ENCODE results near the gene MRPL58. TPM values are rescaled to one million over a fixed set of nuclear protein-coding genes. Genes with fewer than 3 reads are reported as not detected.
A peak's percentile ranks its signal among the peaks of the same experiment; 100 is the strongest.

The MRPL58 gene
- total and polyA plus RNA-seq, 2 of the 8 experiments (the other 6 are each of a cell fraction or from before 2014, with no cell fraction given): 43.6 to 49.1 TPM

GRCh38 chr17:74972107-74972972, 40.1 kb upstream of the MRPL58 start, which contains the start of gene HID1 (continued):
- TF ChIP-seq CHD7 (IDR thresholded peaks at IDR 0.05; ENCODE audit: insufficient replicate concordance, low read length): no peak
- no peak for TF ChIP-seq TBP (IDR thresholded peaks at IDR 0.05; ENCODE audit: low read depth, low read length)
- peak; percentile 32 for TF ChIP-seq ASH2L (IDR thresholded peaks at IDR 0.05; ENCODE audit: low read length)
- TF ChIP-seq CHD1 (IDR thresholded peaks at IDR 0.05; ENCODE audit: low read depth, low read length): no peak
- no peak for TF ChIP-seq RXRA (IDR thresholded peaks at IDR 0.05; ENCODE audit: insufficient read depth, low read depth, low read length)
- no peak for TF ChIP-seq BRCA1 (IDR thresholded peaks at IDR 0.05; ENCODE audit: low read depth, low read length)
- peak; percentile 61 for TF ChIP-seq KDM4A (IDR thresholded peaks at IDR 0.05; ENCODE audit: low read depth, low read length, severe bottlenecking)
- 0 out of 2 replicates have a peak, but pooled peaks have one; percentile 31 for TF ChIP-seq TAF1 (IDR thresholded peaks at IDR 0.05; ENCODE audit: low read depth, low read length)
- TF ChIP-seq HDAC6 (IDR thresholded peaks at IDR 0.05; ENCODE audit: low read depth, low read length): no peak
- peak; percentile 47; the same call in 1 of the 2 replicates for TF ChIP-seq PHF8 (conservative IDR thresholded peaks at IDR 0.05; ENCODE audit: low read depth, low read length)
